ENCODE results near the gene CCDC85A.

CCDC85A gene

DNA sequence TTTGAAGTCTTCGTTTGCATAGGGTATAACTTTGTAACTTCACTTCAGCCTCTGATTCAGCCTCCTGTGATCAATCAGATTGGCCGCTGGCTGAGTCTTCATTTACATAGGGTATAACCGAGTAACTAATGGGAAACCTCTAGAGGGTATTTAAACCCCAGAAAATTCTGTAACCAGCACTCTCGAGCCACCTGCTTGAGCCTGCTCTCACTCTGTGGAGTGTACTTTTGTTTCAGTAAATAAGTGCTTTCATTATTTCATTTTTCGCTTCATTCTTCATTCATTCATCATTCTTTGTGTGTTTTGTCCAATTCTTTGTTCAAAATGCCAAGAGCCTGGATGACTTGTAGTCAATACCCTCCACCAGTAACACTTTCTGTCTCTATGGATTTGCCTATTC is 56.4 kb downstream of the CCDC85A start:
- DNase-seq (ENCODE audit: low read depth): no peak

DNA sequence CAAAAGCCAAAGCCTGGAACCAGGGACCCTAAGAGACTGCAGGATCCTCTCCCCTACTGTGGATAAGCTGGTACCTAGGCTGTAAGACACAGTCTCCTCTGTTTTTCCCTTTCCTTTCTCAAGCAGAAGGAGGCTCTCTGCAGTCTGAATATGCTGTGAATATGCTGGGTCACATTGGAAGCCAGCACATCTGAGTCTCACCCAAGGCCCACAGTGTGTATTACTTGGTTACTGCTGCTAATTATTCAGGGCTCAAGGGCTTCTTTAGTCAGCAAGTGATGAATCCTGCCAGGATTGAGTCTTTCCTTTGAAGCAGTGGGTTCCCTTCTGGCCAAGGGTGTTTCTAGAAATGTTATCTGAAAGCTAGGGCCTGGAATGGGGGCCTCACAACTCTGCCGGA is 60.7 kb downstream of the CCDC85A start:
- DNase-seq (ENCODE audit: low read depth): no peak

DNA sequence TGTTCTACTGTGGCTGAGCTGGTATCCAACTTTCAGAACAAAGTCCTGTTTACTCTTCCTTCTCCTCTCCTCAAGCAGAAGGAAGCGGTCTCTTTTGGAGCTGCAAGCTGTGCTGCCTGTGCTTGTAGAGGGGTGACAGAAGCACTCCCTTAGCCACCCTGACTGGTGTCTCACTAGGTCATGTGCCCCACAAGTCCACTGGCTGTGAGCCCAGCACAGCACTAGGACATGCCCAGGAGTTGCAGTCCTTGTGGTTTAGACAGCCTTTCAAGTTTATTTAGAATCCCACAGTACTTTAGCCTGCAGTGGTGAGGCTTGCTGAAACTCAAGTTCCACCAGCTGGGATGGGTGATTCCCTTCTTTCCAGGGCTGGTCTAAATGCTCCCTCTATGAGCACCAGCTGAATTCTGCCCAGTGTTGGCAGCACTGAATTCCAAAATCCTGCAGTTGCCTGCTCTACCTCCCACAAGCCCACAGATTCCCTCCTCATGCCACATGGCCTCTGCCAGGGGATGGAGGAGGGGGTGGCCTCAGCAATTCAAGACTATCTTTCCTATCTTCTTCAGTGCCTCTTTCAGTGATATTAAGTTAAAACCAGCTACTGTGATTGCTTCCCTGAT is 61.2 kb downstream of the CCDC85A start:
- DNase-seq (ENCODE audit: low read depth): no peak

DNA sequence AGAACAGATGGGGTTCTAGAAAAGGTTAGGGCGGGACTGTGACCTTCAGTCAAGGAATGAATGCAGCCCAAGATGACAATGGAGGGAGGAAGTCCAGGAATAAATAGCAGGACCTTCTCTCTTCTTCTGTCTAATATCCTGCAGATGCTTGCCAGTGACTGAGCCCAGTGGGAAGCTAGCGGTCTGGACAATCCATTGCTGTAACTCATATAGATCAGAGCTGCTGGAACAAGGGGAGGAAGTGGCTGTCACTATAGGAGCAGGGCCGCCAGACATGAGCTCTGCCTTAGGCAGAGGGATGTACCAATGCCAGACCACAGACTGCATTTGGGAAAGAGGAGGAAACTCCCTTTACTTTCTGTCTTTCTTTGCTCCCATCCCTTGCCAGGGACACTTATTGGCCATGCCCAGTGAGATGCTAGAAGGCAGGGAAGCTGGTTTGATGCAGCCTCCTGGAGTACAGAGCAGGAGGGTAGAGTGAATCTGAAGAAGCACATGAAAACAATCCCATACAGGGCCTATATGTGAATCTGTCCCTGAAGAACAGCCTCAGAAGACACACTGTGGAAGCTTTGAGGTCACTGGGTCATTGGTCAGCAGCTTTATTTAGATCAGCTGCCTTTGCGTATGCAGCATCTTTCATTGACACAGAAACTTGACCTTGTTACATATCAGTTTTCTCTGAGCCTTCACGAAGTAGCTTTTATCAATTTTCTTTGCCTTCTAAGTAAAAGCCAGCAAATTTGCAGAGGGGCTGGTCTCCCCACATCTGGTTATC is 65.4 kb downstream of the CCDC85A start:
- DNase-seq (ENCODE audit: low read depth): no peak

DNA sequence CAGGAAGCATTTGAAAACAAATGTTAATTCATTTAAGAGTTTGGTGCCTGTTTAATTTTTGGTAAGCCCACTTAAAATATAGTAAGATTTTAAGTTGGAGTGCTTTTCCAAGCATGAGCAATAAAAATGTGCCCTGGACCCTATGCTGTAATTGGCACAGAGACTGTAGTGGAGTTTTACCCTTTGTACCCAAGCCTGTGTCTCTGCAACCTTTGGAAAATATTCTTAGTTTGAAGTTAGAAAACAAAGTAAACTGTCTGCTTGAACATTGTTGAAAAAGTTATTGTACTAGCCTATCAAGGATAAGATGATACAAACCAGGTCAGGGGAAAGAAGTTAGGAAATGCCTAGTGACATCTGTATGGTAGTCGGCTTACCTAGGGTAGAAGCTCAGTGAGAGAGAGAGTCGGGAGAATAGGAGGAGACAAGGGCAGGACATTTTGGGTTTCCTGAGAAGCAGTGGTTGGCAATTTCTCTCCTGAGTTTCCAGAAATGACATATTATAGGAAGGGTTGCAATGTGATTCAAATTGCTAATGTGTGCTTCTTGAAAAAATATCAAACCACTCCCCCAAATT is 66.5 kb downstream of the CCDC85A start:
- no peak for DNase-seq (ENCODE audit: low read depth)

DNA sequence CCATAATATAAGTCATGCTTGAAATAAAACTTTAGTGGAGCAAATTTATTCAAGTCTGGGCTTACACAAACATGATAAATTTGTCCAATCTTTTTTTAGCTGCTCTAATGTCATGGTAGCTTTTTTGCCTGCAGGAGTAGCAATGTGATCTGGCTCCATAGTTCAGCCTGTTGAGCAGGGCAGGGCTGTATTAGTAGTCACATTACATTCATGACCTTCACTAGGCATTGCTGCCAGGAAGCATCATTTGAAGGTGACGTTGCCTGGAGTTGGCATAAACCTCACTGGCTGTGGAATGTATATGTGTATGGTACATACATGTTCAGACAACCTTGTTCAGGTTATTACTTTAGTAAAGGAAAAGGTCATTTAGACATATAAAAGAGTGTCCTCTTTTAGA is 76.6 kb downstream of the CCDC85A start:
- DNase-seq (ENCODE audit: low read depth): no peak

DNA sequence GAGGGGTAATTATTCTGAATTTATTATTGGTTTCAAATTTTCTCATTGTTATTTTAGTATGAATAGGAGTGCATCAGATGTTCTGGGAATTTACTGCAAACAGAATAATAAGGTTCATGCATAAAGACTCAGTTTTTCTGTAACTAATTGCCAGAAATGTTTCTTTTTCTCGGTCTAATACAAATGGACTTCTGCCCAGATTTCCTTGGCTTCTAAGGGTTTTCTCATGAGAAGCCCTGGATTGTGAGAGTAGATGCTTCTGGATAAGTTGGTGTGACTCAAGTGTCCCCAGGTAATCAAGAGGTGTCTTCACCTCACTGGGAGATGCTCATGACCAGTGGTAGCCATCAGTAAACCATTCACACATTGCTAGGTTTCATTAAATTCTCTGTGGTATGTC is 78.5 kb downstream of the CCDC85A start:
- DNase-seq (ENCODE audit: low read depth): no peak

DNA sequence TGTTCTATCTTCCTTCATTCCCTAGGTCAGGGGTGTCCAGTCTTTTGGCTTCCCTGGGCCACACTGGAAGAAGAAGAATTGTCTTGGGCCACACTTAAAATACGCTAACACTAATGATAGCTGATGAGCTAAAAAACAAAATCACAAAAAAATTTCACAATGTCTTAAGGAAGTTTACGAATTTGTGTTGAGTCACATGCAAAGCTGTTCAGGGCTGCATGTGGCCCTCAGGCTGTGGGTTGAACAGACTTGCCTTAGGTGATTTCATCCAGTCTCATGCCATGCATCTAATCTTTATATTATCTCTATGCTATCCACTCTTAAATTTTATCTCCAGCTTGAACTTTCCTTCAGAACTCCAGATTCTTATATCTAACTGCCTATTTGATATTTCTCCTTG is 80.1 kb downstream of the CCDC85A start:
- no peak for DNase-seq (ENCODE audit: low read depth)

DNA sequence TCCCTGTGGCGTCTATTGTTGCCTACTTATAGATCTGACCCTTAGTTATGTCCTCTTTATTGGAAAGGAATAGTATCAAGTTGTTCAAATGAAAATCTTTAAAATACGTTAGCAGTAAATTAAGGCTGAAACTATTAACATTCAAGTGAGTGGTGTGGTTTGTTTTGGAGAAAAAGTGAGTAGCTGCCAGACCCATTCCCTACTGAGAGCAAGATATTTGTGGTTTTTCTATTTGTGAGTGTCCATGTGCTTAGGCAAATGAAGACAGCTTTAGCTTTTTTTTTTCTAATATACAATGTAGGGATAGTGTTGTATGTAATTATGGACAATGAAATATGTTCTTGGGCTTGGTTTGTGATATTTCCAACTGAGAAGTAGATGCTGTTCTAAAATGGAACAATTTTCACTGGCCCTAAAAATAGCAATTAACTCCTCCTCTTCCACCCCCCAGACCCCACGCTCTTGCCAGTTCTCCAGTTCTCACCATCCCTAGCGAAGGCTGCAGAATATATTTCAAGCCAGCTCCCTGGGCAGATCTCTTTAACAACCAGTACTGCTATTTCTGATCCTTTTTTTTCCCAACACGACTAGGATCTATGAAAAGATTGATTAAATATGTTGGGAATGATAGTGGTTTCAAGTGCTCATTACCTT is 83.1 kb downstream of the CCDC85A start:
- DNase-seq (ENCODE audit: low read depth): no peak

DNA sequence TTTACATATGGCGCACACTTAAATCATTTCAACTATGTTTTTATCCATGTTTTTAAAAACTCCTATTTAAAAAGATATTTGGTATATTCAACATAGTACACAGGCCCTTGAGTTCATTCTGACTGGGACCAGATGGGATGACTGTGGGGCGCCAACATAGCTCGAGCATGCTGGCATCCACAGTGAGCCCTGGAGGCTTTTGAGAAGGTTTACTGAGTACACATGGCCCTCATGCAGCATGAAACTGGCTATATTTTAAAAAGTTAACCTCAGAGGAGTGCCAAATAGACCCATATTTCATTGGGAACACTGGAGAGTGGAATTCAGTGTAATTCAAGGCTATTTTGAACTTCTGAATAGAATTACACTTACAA is 83.6 kb downstream of the CCDC85A start:
- DNase-seq (ENCODE audit: low read depth): no peak

DNA sequence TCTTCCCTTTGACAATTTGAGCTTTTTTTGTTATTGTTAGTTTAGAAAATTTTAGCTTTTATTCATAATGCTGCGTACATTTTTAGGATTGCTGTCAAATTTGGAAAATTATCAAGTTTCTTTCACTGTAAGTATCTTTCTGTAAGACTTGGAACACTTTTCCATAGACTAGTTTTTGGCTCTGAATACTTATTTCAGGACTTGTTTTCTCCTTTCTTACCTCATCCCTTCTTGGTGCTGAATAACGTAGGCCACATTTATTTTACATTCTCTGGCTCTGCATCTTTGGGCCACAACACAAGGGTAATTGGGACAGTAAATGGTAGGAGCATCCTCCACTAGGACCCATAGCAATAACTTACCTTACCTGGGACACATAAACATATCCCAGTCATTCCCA is 85.1 kb downstream of the CCDC85A start:
- no peak for DNase-seq (ENCODE audit: low read depth)

DNA sequence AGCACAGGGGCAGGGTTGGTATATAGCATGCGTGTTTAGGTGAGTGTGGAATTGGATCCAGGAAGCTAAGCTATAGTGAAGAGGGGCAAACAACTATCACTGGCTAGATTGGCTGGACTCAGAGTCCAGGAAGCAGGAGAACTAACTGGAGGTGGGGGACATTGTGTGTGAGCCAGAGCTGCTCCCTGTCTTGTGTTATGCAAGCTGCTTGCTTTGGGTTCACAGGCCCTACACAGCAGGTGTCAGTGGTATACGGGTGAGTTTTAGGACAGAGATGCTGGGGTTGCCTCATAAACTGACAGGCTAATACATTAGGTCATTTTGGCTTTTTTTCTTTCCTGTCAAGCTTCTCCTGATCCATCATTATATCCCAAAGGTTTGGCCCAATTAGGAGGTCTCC is 87.5 kb downstream of the CCDC85A start:
- no peak for DNase-seq (ENCODE audit: low read depth)

DNA sequence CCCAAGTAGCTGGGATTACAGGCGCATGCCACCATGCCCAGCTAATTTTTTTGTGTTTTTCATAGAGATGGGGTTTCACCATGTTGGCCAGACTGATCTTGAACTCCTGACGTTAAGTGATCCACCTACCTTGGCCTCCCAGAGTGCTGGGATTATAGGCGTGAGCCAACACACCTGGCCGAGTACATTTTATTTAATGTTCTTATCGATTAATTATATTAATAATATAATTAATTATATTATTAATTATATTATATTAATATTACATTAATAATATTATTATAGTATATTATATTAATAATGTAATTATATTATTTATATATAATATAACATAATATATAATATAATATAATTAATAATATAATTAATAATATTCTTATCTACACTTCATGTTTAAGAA is 101.4 kb downstream of the CCDC85A start:
- no peak for DNase-seq (ENCODE audit: low read depth)

DNA sequence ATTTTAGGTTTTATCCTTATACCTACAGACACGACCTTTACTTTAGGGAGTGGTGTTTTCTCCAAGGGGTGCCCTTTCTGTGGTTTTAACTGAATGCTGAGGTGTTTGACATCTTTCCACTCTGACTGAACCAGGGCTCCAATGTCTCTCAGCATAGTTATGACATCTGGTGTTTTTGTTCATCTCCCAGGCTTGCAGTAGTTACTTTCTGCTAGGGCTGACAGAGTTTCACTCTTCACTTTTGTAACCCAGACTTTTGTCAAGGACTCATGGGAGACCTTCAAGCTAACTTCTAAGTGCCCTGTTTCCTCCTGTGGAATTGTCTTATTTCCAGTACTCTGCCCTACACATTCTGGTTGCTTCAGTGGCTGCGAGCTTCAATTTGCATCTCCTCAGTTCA is 103.1 kb downstream of the CCDC85A start:
- DNase-seq (ENCODE audit: low read depth): no peak

DNA sequence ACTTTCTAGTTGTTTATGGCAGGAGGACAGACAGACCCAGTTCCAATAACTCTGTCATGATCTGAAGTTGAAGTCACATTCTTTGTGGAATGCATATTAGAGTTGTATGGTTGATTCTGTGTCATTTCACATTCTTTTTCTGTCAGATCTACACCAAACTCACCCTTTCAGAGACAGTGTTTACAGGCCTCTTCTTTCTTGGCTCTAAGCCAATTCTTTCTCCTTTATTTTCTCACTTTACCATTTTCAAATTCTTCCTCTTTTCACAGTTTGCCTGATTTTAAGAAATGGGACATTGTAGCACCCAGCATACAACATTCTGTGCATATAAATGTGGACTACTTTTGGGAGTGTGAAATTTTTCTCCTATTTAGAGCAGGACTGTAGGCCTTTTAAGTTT is 103.7 kb downstream of the CCDC85A start:
- DNase-seq (ENCODE audit: low read depth): no peak

DNA sequence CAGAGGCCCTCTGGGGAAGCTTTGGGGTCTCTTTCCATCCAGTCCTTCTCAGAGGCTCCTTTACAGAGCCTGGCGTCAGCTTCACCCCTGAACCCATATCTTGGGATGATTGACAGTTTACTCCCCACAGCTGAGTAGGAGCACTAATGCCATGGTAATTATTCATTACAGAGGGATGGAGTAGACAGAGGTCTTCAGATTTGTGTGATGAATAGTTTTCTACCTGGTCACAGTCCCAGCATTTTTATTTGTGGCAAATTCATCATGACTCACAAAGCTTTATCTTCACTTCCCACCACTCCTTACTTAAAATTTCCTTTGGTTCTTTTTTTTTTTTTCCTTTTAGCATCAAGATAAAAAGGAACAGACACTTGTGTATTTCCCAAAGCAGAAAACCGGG is 104.2 kb downstream of the CCDC85A start:
- no peak for DNase-seq (ENCODE audit: low read depth)

DNA sequence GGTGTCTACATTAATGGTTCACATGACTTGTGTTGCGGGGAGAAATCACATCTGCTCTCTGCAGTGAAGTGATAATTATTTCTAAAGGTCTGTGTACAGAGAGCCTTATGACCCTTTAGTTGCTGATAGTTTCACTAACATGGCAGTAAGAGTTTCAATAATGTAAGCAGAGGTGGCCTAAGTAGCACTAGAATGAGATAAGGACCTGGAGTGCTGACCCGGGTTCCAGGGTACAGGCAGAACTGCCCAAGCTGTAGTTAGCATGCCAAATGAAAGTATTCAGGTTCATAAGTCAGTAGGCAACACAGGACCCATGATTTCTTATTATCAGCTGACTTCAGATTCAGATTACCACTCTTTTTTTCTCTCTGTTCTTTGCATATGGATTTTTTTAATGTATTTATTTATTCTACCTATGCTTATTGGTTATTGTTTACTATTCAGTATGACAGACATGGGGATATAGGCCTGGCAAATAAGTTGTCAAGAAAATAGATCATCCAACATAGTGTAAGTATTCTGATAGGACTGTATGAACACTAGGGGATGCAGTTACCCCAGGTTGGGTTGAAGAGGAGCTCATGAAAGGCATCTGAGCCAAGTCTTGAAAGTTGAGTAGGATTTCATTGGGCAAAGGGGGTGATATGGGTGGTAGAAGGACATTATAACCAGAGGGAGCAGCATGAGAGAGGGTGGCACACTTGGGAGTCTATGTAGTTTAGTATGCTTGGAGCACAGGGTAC is 105.2 kb downstream of the CCDC85A start:
- no peak for DNase-seq (ENCODE audit: low read depth)

DNA sequence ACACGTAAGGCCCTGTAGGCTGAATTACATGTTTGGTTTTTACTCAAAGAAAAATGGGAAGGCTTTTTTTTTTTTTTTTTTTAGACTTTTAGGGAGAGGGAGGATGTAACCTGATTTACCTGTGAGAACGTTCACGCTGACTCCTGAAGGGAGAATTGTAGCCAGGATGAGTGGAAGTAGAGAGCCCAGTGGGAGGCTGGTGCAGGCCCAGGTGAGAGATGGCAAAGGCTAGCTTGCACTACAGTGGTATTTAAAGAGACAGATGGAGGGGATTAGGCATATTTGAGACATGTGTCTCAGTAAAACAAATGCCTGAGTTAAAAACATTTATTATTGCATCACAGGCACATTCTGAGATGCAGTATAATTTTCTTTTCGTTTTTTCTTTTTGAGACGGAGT is 107.9 kb downstream of the CCDC85A start:
- DNase-seq (ENCODE audit: low read depth): no peak

DNA sequence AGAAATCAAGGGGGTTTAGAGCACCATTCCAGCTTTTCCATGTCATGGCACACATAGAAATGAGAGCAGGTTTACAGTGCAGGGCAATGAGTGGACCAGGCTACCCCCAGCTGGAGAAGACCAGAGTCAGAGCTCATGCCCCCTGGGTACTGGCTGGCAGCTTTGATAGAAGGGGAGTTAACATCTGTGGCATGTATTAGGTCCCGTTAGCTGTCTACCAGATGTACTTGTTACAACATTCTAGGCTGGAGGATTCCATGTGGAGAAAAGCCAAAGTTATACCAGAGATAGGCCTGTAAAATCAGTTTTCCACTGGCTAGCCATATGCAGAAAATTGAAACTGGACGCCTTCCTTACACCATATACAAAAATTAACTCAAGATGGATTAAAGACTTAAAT is 109.2 kb downstream of the CCDC85A start:
- no peak for DNase-seq (ENCODE audit: low read depth)

DNA sequence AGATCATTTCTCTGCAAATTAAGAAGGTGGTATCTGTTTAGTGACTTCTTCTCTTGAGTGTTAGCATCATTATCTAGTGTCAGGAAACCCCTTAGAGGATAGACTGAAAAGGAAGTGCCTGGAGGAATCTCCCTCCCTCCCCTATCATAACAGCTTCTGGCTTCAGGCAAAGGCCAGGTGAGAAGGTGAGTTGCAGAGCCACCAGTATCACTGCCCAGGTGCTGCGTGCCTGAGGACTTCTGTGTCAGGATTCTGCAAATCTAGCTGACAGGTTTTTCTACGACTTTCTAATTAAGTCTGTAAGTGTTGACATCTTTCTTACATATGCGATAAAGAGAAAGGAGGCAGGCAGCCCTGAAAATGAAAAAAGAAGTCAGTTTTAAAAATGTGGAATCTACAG is 111.9 kb downstream of the CCDC85A start:
- DNase-seq (ENCODE audit: low read depth): no peak

DNA sequence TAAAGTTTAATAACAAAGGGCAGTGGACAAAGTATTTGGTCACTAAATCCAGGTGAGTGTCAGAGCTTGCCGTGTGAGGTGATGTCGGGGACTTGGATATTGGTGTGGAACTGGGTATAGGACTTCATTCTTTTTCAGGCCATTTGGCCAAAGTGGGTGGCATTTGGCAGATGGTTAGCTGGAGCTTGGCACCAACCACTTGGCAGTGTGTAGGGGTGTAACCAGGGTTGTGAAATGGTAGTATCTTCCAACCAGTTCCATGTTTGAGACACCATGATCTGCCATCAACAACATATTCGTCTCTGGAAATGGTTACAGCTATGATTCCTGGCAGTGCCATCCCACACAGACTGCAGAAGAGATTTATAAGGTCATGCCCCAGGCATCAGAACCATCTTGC is 113.9 kb downstream of the CCDC85A start:
- DNase-seq (ENCODE audit: low read depth): no peak

DNA sequence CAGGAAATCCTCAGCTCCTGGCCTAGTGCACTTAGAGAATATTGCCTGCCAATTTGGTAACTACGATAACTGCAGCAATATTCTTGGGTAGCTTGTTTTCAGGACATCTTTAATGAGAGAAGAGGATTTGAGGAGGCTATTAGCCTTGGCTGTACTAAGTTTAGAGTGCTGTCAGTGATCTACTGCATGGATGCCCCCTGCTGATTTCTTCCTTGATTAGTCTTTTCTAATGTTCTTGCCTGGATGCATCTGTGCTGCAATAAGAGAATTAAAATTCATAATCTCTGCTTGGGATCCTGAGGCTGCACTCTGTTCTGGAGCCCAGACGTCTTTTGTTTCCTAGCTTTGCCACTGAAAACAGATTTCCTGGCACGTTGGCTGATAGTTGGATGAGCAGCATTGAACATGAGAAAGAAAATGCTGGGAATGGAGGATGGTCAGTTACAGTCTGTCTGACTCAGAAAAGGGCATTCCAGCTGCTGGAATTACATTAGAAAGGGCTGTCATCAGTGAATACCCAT is 115.4 kb downstream of the CCDC85A start:
- no peak for DNase-seq (ENCODE audit: low read depth)
